ENCODE measurements around the gene PHLDB1. TPM values are rescaled to one million over a fixed set of nuclear protein-coding genes. Genes with fewer than 3 reads are reported as not detected.

Gene PHLDB1
- total and polyA plus RNA-seq, 2 of the 8 experiments (the other 6 are each of a cell fraction or from before 2014, with no cell fraction given) = 53.9 to 74.8 TPM

GRCh38 chr11:118689852-118690552 lies 82.6 kb downstream of the PHLDB1 start:
- H3K23me2 ChIP-seq (ENCODE audit: low read depth, low read length) = no peaks in the 10 kb centered on the region
- no peak overlapping the region for H3K14ac ChIP-seq (ENCODE audit: insufficient read length)
- peak overlapping the region; percentile 62 for H2BK12ac ChIP-seq (ENCODE audit: low read depth, low read length)
- peak overlapping the region; percentile 24 for H3K56ac ChIP-seq (replicated peaks; ENCODE audit: insufficient read length, low read depth, low read length)
- no peak for FAIRE-seq
- no peaks in the 10 kb centered on the region for H3K79me2 ChIP-seq (ENCODE audit: control insufficient read depth in 1 of 2, insufficient read depth in 2 of 2, low read length in 2 of 2)
- DNase-seq (ENCODE audit: low read depth in 1 of 2, low spot score in 2 of 2) = peak; percentile 90 to 99
- H2BK5ac ChIP-seq (ENCODE audit: low read depth, low read length) = peak overlapping the region; percentile 49; the same call in 1 of the 2 replicates
- H2AK5ac ChIP-seq (ENCODE audit: low read depth, low read length) = no peak overlapping the region
- peak overlapping the region; percentile 94; the same call in 1 of the 2 replicates for H3K18ac ChIP-seq (ENCODE audit: extremely low read depth, low read length)
- WGBS, 2 experiments (ENCODE audit: extremely low coverage in 1 of 2, insufficient coverage in 1 of 2, insufficient read length in 1 of 2, insufficient replicate concordance in 2 of 2, low coverage in 1 of 2, low lambda C conversion rate in 2 of 2, missing lambda C conversion rate in 1 of 2) = 11% methylated on average over 30 of the region's 30 CpGs; no CpG with 5 or more reads in 1 of the 2 experiments
- H3K23ac ChIP-seq (ENCODE audit: insufficient read length) = no peak overlapping the region
- peak overlapping the region; percentile 43; the same call in 1 of the 2 replicates for H3K27ac ChIP-seq (ENCODE audit: low read depth, low read length)
- peak overlapping the region; percentile 77; the same call in 1 of the 2 replicates for H4K8ac ChIP-seq (ENCODE audit: extremely low read depth, insufficient read depth, low read length)
- H2BK15ac ChIP-seq (ENCODE audit: low read length) = peak overlapping the region; percentile 63; the same call in 1 of the 2 replicates
- no peak overlapping the region for H3K4ac ChIP-seq (replicated peaks; ENCODE audit: insufficient read length, low read depth, low read length)
- no peaks in the 10 kb centered on the region for H3K36me3 ChIP-seq (ENCODE audit: control insufficient read depth in 2 of 4, insufficient read depth in 4 of 4, low read length in 3 of 4)
- peak overlapping the region in 3 of 4 experiments; percentile 54 to 56 (median 54); a peak in 7 of 8 replicates for H3K4me3 ChIP-seq (ENCODE audit: extremely low read depth in 1 of 4, insufficient read depth in 2 of 4, low read depth in 3 of 4, low read length in 4 of 4)
- peak overlapping the region; percentile 33 for H2BK120ac ChIP-seq (replicated peaks; ENCODE audit: low read depth, low read length)
- no peaks in the 10 kb centered on the region; a peak in 1 of 4 replicates for H3K9me3 ChIP-seq (ENCODE audit: insufficient read depth in 2 of 2, low read depth in 1 of 2, low read length in 1 of 2)
- peak overlapping the region; percentile 73; the same call in 1 of the 2 replicates for H2BK20ac ChIP-seq (ENCODE audit: low read length)
- H3K9ac ChIP-seq (replicated peaks in 1 of 4; ENCODE audit: extremely low read depth in 1 of 4, low read depth in 3 of 4, low read length in 3 of 4) = peak overlapping the region in 1 of 4 experiments; percentile 14; a peak in 1 of 7 replicates
- H3K79me1 ChIP-seq (ENCODE audit: low read depth, low read length) = no peaks in the 10 kb centered on the region
- no peaks in the 10 kb centered on the region for H3K27me3 ChIP-seq (replicated peaks in 1 of 4; ENCODE audit: control insufficient read depth in 3 of 4, extremely low read depth in 1 of 4, insufficient read depth in 3 of 4, low read length in 3 of 4)
- peak overlapping the region; percentile 92 for H4K91ac ChIP-seq (replicated peaks; ENCODE audit: insufficient read length, low read length)
- H3K4me2 ChIP-seq (ENCODE audit: insufficient read depth in 1 of 2, low read depth in 2 of 2, low read length in 2 of 2) = peak overlapping the region; percentile 1 to 80; a peak in 3 of 4 replicates
- H4K5ac ChIP-seq (ENCODE audit: insufficient read length, low read depth, low read length) = peak overlapping the region; percentile 91
- peak overlapping the region; percentile 81; the same call in 1 of the 2 replicates for H2AFZ ChIP-seq (ENCODE audit: low read length)
- POLR2A ChIA-PET (ENCODE audit: partially characterized antibody) = interaction anchor here (0.9 to 4.9 kb wide), 15 partner anchors 11 to 249 kb away, joined by 3 to 36 read pairs (median 5); partner anchors contain the start of genes BCL9L and DDX6
- H3K4me1 ChIP-seq (replicated peaks in 1 of 4; ENCODE audit: control insufficient read depth in 3 of 4, insufficient read depth in 4 of 4, low read length in 3 of 4) = peaks cover 0 to 19% (median 11%) of the 10 kb centered on the region in 4 experiments; a peak in 6 of 7 replicates
- CTCF ChIA-PET (ENCODE audit: partially characterized antibody) = interaction anchor here (0.6 to 11.0 kb wide), 57 partner anchors 10 to 361 kb away, joined by 3 to 102 read pairs (median 5); partner anchors contain the start of genes DDX6 and TREH
- no peaks in the 10 kb centered on the region for H4K20me1 ChIP-seq (replicated peaks in 1 of 2; ENCODE audit: control insufficient read depth in 1 of 2, insufficient read depth in 2 of 2, low read length in 2 of 2)
- TF ChIP-seq GABPA (IDR thresholded peaks at IDR 0.05; ENCODE audit: borderline replicate concordance, insufficient read depth, low read length) (0 out of 2 replicates have a peak, but pooled peaks have one; percentile 6), CHD2 (IDR thresholded peaks at IDR 0.05; ENCODE audit: low read length) (peak; percentile 26; the same call in 1 of the 2 replicates), SP4 (IDR thresholded peaks at IDR 0.05; ENCODE audit: low read length) (peak; percentile 46; the same call in 1 of the 2 replicates), RBBP5 (IDR thresholded peaks at IDR 0.05; ENCODE audit: borderline replicate concordance, low read depth, low read length) (0 out of 2 replicates have a peak, but pooled peaks have one; percentile 35), KDM5A (IDR thresholded peaks at IDR 0.05; ENCODE audit: low read length) (no peak), JUND (IDR thresholded peaks at IDR 0.05; ENCODE audit: low read length) (no peak), SIN3A (conservative IDR thresholded peaks at IDR 0.05 in 1 of 2, IDR thresholded peaks at IDR 0.05 in 1 of 2; ENCODE audit: low read depth in 1 of 2, low read length in 2 of 2) (peak in 1 of 2 experiments; percentile 79; a peak in 1 of 4 replicates), SAP30 (IDR thresholded peaks at IDR 0.05; ENCODE audit: insufficient read depth, insufficient replicate concordance, low read length) (no peak), RAD21 (IDR thresholded peaks at IDR 0.05 in 1 of 2, conservative IDR thresholded peaks at IDR 0.05 in 1 of 2; ENCODE audit: low read depth in 2 of 2, low read length in 2 of 2) (peak; percentile 89 to 92), KDM4A (IDR thresholded peaks at IDR 0.05; ENCODE audit: low read depth, low read length, severe bottlenecking) (peak; percentile 55)

All from H1 (cell line).